AG09319 (cell line): Measurements from ENCODE around the gene SAMD1.
"Not testable (repeated sequence)": the region's sequence is repeated elsewhere in the genome, so short reads cannot be mapped to it uniquely, and the experiment has no call there.

Source experiments
- DNase-seq: peaks from one replicate; pipeline ENCODE4 v3.0.0-alpha.2; 2010; ENCODE audit warnings: low read depth; ENCODE audit errors: extremely low read depth
- CTCF ChIP-seq: IDR thresholded peaks from 2 replicates; pipeline ENCODE4 v1.5.1; 2011; ENCODE audit warnings: low read depth, mild to moderate bottlenecking, inconsistent platforms, low read length, moderate library complexity

The SAMD1 gene

GRCh38 chr19:14053032-14053431 is 37.5 kb downstream of the SAMD1 start:
- DNase-seq: no peak
- no peak for TF ChIP-seq CTCF

GRCh38 chr19:14052470-14052869 is 38.1 kb downstream of the SAMD1 start:
- TF ChIP-seq CTCF: no peak

GRCh38 chr19:14051980-14052379 is 38.6 kb downstream of the SAMD1 start:
- no peak for DNase-seq
- TF ChIP-seq CTCF: no peak

More at GRCh38 chr19:14052470-14052869, 38.1 kb downstream of the SAMD1 start:
- no peak for DNase-seq

GRCh38 chr19:14050961-14051360 is 39.6 kb downstream of the SAMD1 start:
- DNase-seq: not testable (repeated sequence)

- no peak for TF ChIP-seq CTCF
Measured at GRCh38 chr19:14050512-14050911, 40.0 kb downstream of the SAMD1 start.

GRCh38 chr19:14048443-14049153 is 42.0 kb downstream of the SAMD1 start:
- DNase-seq: no peak
- peak; percentile 81 for TF ChIP-seq CTCF

More at GRCh38 chr19:14050512-14050911, 40.0 kb downstream of the SAMD1 start:
- DNase-seq: no peak

GRCh38 chr19:14047866-14048265 is 42.7 kb downstream of the SAMD1 start:
- DNase-seq: not testable (repeated sequence)

- peak; percentile 48 for DNase-seq
- TF ChIP-seq CTCF: peak; percentile 59
Measured at GRCh38 chr19:14042659-14043608, 47.6 kb downstream of the SAMD1 start.
